ENCODE results near the gene FMNL2. TPM values are rescaled to one million over a fixed set of nuclear protein-coding genes. Genes with fewer than 3 reads are reported as not detected.

Gene FMNL2
- polyA plus RNA-seq, 1 donor from 2014 or later, result 86.5 TPM

GRCh38 chr2:152406836-152407161, 71.8 kb downstream of the FMNL2 start:
- Histone ChIP-seq H3F3A (ENCODE audit: insufficient read depth, low read length, poor library complexity, severe bottlenecking) (no peaks in the 10 kb centered on the region), H3K27ac (ENCODE audit: low read length) (no peak overlapping the region), H3K79me2 (replicated peaks; ENCODE audit: insufficient read depth, low read length) (peaks cover 68% of the 10 kb centered on the region), H3K9me3 (ENCODE audit: low read length) (no peaks in the 10 kb centered on the region), H3K9ac (ENCODE audit: low read length) (no peak overlapping the region), H2AFZ (ENCODE audit: low read depth, low read length) (no peak overlapping the region), H3K4me3 (ENCODE audit: low read length) (no peak overlapping the region), H3K27me3 (ENCODE audit: insufficient read depth, low read depth, low read length) (no peaks in the 10 kb centered on the region), H4K20me1 (ENCODE audit: insufficient read depth) (no peaks in the 10 kb centered on the region), H3K4me2 (ENCODE audit: low read length) (no peak overlapping the region), H3K36me3 (ENCODE audit: insufficient read depth, low read length) (no peaks in the 10 kb centered on the region), H3K9me2 (ENCODE audit: insufficient read depth, low read length) (no peaks in the 10 kb centered on the region)
- TF ChIP-seq EZH2 (IDR thresholded peaks at IDR 0.05; ENCODE audit: borderline replicate concordance, insufficient read depth, low read length, poor library complexity, severe bottlenecking) (no peak), TAF1 (IDR thresholded peaks at IDR 0.05; ENCODE audit: low read depth) (no peak), REST (IDR thresholded peaks at IDR 0.05; ENCODE audit: borderline replicate concordance) (no peak), RAD21 (conservative IDR thresholded peaks at IDR 0.05) (no peak), POLR2AphosphoS5 (IDR thresholded peaks at IDR 0.05) (no peak), MXI1 (conservative IDR thresholded peaks at IDR 0.05; ENCODE audit: poor library complexity, severe bottlenecking) (no peak), CTCF (IDR thresholded peaks at IDR 0.05; ENCODE audit: poor library complexity, severe bottlenecking) (no peak), SMC3 (conservative IDR thresholded peaks at IDR 0.05; ENCODE audit: poor library complexity) (no peak), EP300 (conservative IDR thresholded peaks at IDR 0.05; ENCODE audit: poor library complexity, severe bottlenecking) (no peak)

GRCh38 chr2:152407204-152407721, 72.3 kb downstream of the FMNL2 start:
- Histone ChIP-seq H3K27ac (ENCODE audit: low read length) (no peak overlapping the region), H3K4me2 (ENCODE audit: low read length) (no peak overlapping the region), H3K36me3 (ENCODE audit: insufficient read depth, low read length) (no peaks in the 10 kb centered on the region), H3K27me3 (ENCODE audit: insufficient read depth, low read depth, low read length) (no peaks in the 10 kb centered on the region), H3F3A (ENCODE audit: insufficient read depth, low read length, poor library complexity, severe bottlenecking) (no peaks in the 10 kb centered on the region), H3K9ac (ENCODE audit: low read length) (no peak overlapping the region), H4K20me1 (ENCODE audit: insufficient read depth) (no peaks in the 10 kb centered on the region), H3K9me2 (ENCODE audit: insufficient read depth, low read length) (no peaks in the 10 kb centered on the region), H3K9me3 (ENCODE audit: low read length) (no peaks in the 10 kb centered on the region), H3K4me3 (ENCODE audit: low read length) (no peak overlapping the region), H3K79me2 (replicated peaks; ENCODE audit: insufficient read depth, low read length) (peaks cover 69% of the 10 kb centered on the region), H2AFZ (ENCODE audit: low read depth, low read length) (no peak overlapping the region)
- TF ChIP-seq CTCF (IDR thresholded peaks at IDR 0.05; ENCODE audit: poor library complexity, severe bottlenecking), result no peak
